Natural killer cell (primary cell): ENCODE results near the gene BFSP1. TPM values are rescaled to one million over a fixed set of nuclear protein-coding genes. Genes with fewer than 3 reads are reported as not detected.

Experiments used
- ATAC-seq, 3 donors: fragments of 150-1000 bp in 2 of 3; fragments of 200-7000 bp in 1 of 3; cut with Tn5 transposase; 1 replicate in 1 of 3; 2 replicates in 2 of 3; pipeline ENCODE4 v1.10.0; 2021; ENCODE audit warnings: mild to moderate bottlenecking in 2 of 3, moderate library complexity in 2 of 3
- DNase-seq, 2 donors: peaks; one replicate each; pipeline versions ENCODE4 v3.0.0 to v3.0.0-alpha.2; 2013 to 2021; ENCODE audit warnings: mixed read lengths in 1 of 2
- H3K27ac ChIP-seq: one replicate; pipeline ENCODE4 v1.5.1; 2013; ENCODE audit warnings: mild to moderate bottlenecking, low read length
- H3K27me3 ChIP-seq: one replicate; pipeline ENCODE4 v1.6.1; 2013; ENCODE audit warnings: low read length; ENCODE audit not compliant: control insufficient read depth, insufficient read depth
- H3K36me3 ChIP-seq: one replicate; pipeline ENCODE4 v1.6.1; 2013; ENCODE audit warnings: low read length; ENCODE audit not compliant: control insufficient read depth, insufficient read depth
- H3K4me1 ChIP-seq: one replicate; pipeline ENCODE4 v1.6.1; 2013; ENCODE audit warnings: low read length; ENCODE audit not compliant: control insufficient read depth, insufficient read depth
- H3K4me3 ChIP-seq: one replicate; pipeline ENCODE4 v1.5.1; 2013; ENCODE audit warnings: low read length
- H3K9me3 ChIP-seq: one replicate; pipeline ENCODE4 v1.6.1; 2013; ENCODE audit warnings: low read length; ENCODE audit not compliant: control insufficient read depth, insufficient read depth
- H3K27ac Mint-ChIP-seq, 2 donors: one replicate each; pipeline ENCODE4 v1.8.0; 2022; ENCODE audit warnings: mild to moderate bottlenecking in 2 of 2, mixed read lengths in 2 of 2, moderate library complexity in 1 of 2
- H3K27me3 Mint-ChIP-seq, 2 donors: one replicate each; pipeline ENCODE4 v1.8.0; 2022; ENCODE audit warnings: low read depth in 2 of 2, mixed read lengths in 2 of 2
- H3K36me3 Mint-ChIP-seq: one replicate; pipeline ENCODE4 v1.8.0; 2022; ENCODE audit warnings: mixed read lengths
- H3K4me1 Mint-ChIP-seq, 2 donors: one replicate each; pipeline ENCODE4 v1.8.0; 2022; ENCODE audit warnings: mixed read lengths in 2 of 2
- H3K4me3 Mint-ChIP-seq: one replicate; pipeline ENCODE4 v1.8.0; 2022; ENCODE audit warnings: mild to moderate bottlenecking, moderate library complexity, mixed read lengths
- H3K9me3 Mint-ChIP-seq, 2 donors: one replicate each; pipeline ENCODE4 v1.8.0; 2022; ENCODE audit warnings: mixed read lengths in 2 of 2
- CTCF ChIP-seq: fragments of 200-600 bp; IDR thresholded peaks from one replicate; pipeline ENCODE4 v1.8.0; 2022; ENCODE audit warnings: antibody characterized with exemption
- WGBS: methylation state at CpG from one replicate; pipeline ENCODE4 v1.1.7; 2013; ENCODE audit warnings: missing lambda C conversion rate; ENCODE audit not compliant: insufficient coverage; 5-methylcytosine and 5-hydroxymethylcytosine counted together
- intact Hi-C: fragments of 100-400 bp; cut with micrococcal nuclease; formaldehyde crosslinking; loops from one replicate; pipeline ENCODE4 v1.14.2; 2022
- total RNA-seq, 4 donors: library from RNA; stranded (reverse); fragments of 120-200 nt in 1 of 4; gene quantifications; one replicate each; pipeline versions ENCODE4 v1.2.3 to v1.2.4, GENCODE V29; 2013 to 2022

Gene BFSP1
- total RNA-seq, 3 donors from 2014 or later (not counting 1 experiment from before 2014, with no cell fraction given): 2.7 to 7.3 (median 3.7) TPM

DNA sequence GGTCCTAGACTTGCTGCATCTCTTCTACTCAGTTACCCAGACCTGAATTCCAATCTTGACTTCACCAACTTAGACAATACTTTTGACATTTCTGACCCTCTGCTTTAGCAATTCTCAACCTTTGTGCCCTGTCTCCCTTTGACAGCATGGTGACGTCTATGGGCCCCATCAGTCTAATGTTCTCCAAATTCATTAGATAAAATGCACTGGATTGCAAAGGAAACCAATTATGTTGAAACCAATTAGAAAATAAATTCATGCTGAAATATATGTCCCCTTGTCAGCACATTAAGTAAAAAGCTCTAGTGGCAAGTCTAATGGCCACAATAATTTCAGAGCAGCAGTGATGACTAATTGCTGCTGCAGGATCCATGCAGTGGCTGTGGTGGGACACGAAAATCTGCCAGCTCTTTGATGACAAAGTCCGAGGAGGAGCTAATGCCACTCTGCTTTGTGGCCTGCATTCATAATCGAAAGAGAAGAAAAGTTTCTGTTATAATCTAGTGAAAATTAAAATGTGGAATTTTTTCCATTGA, 64.0 kb downstream of the BFSP1 start:
- 74% methylated on average over 3 of the region's 4 CpGs for WGBS
- DNase-seq (no peak), ATAC-seq (no peak)
- no peaks in the 10 kb centered on the region for H3K9me3 Mint-ChIP-seq
- H3K4me1 Mint-ChIP-seq: no peaks in the 10 kb centered on the region
- no peak overlapping the region for H3K27ac ChIP-seq
- no peaks in the 10 kb centered on the region for H3K9me3 ChIP-seq
- peaks cover 6 to 7% of the 10 kb centered on the region in 2 donors for H3K27me3 Mint-ChIP-seq
- no peak overlapping the region for H3K4me3 ChIP-seq
- intact Hi-C loops: no loop called here
- H3K4me3 Mint-ChIP-seq: no peak overlapping the region
- H3K4me1 ChIP-seq: no peaks in the 10 kb centered on the region
- no peak for TF ChIP-seq CTCF
- H3K27me3 ChIP-seq: no peaks in the 10 kb centered on the region
- no peaks in the 10 kb centered on the region for H3K36me3 Mint-ChIP-seq
- H3K36me3 ChIP-seq: no peaks in the 10 kb centered on the region
- H3K27ac Mint-ChIP-seq: no peak overlapping the region

- no peak overlapping the region for H3K27ac ChIP-seq
- no peaks in the 10 kb centered on the region for H3K4me1 ChIP-seq
- H3K27me3 ChIP-seq: no peaks in the 10 kb centered on the region
- peaks cover 6 to 7% of the 10 kb centered on the region in 2 donors for H3K27me3 Mint-ChIP-seq
- H3K9me3 Mint-ChIP-seq: no peaks in the 10 kb centered on the region
- intact Hi-C loops: no loop called here
- H3K36me3 Mint-ChIP-seq: no peaks in the 10 kb centered on the region
- no peak overlapping the region for H3K4me3 ChIP-seq
- H3K9me3 ChIP-seq: no peaks in the 10 kb centered on the region
- H3K36me3 ChIP-seq: no peaks in the 10 kb centered on the region
- DNase-seq: no peak
- H3K27ac Mint-ChIP-seq: no peak overlapping the region
- WGBS: 85% methylated on average over 7 of the region's 7 CpGs
- H3K4me3 Mint-ChIP-seq: no peak overlapping the region
- ATAC-seq: no peak
- TF ChIP-seq CTCF: no peak
- H3K4me1 Mint-ChIP-seq: no peaks in the 10 kb centered on the region
Measured at GRCh38 chr20:17466641-17467040, 64.5 kb downstream of the BFSP1 start.

GRCh38 chr20:17465236-17465635, 65.9 kb downstream of the BFSP1 start:
- intact Hi-C loops: no loop called here
- no peak for ATAC-seq
- H3K27me3 ChIP-seq: no peaks in the 10 kb centered on the region
- H3K9me3 ChIP-seq: no peaks in the 10 kb centered on the region
- no peak for TF ChIP-seq CTCF
- H3K9me3 Mint-ChIP-seq: no peaks in the 10 kb centered on the region
- H3K4me3 ChIP-seq: no peak overlapping the region
- no peak overlapping the region for H3K27ac Mint-ChIP-seq
- no peaks in the 10 kb centered on the region for H3K4me1 ChIP-seq
- H3K4me3 Mint-ChIP-seq: no peak overlapping the region
- no peaks in the 10 kb centered on the region for H3K36me3 Mint-ChIP-seq
- H3K36me3 ChIP-seq: no peaks in the 10 kb centered on the region
- no peaks in the 10 kb centered on the region for H3K4me1 Mint-ChIP-seq
- H3K27me3 Mint-ChIP-seq: peaks cover 6 to 7% of the 10 kb centered on the region in 2 donors
- no peak overlapping the region for H3K27ac ChIP-seq
- WGBS: 93% methylated on average over 10 of the region's 10 CpGs
- DNase-seq: no peak

- Histone ChIP-seq H3K4me1 (no peaks in the 10 kb centered on the region), H3K36me3 (no peaks in the 10 kb centered on the region), H3K27ac (no peak overlapping the region), H3K27me3 (no peaks in the 10 kb centered on the region), H3K4me3 (no peak overlapping the region), H3K9me3 (no peaks in the 10 kb centered on the region)
- 59% methylated on average over 1 of the region's 1 CpG for WGBS
- Mint-ChIP-seq H3K36me3 (no peaks in the 10 kb centered on the region), H3K4me1 (no peaks in the 10 kb centered on the region), H3K27ac (no peak overlapping the region), H3K9me3 (peaks cover 0 to 3% of the 10 kb centered on the region in 2 donors), H3K4me3 (no peak overlapping the region), H3K27me3 (peaks cover 7 to 10% of the 10 kb centered on the region in 2 donors)
- intact Hi-C loops: no loop called here
- ATAC-seq: no peak
- TF ChIP-seq CTCF: no peak
- no peak for DNase-seq
Measured at GRCh38 chr20:17463711-17464110, 67.5 kb downstream of the BFSP1 start.
